SK-N-SH (cell line): Measurements from ENCODE around the gene DPPA5. TPM values are rescaled to one million over a fixed set of nuclear protein-coding genes. Genes with fewer than 3 reads are reported as not detected.

ENCODE experiments used
- CTCF ChIA-PET: fragments of 300-600, 350-600 bp; formaldehyde crosslinking; extraction: SDS; loops from one replicate; lab custom pipeline; 2021; lab: Yijun Ruan, JAX
- POLR2A ChIA-PET: fragments of 350-600 bp; sonication (Branson Sonifier 250); formaldehyde crosslinking; extraction: SDS; loops from one replicate; lab custom pipeline; 2020; ENCODE audit warnings: antibody characterized with exemption, inconsistent platforms; lab: Yijun Ruan, JAX
- DNase-seq: peaks from one replicate; pipeline ENCODE4 v3.0.0; 2012
- H2AFZ ChIP-seq: fragments of 200-600 bp; sonication (generic); 2 replicates; pipeline ENCODE4 v1.8.1; 2016; ENCODE audit warnings: antibody characterized with exemption, mild to moderate bottlenecking, low read depth
- H3F3A ChIP-seq: fragments of 200-600 bp; sonication (generic); replicated peaks from 2 replicates; pipeline ENCODE3; 2016; ENCODE audit warnings: antibody characterized with exemption, mild to moderate bottlenecking; ENCODE audit not compliant: insufficient read depth
- H3K27ac ChIP-seq, 2 experiments: fragments of 200-500 bp in 1 of 2; fragments of 200-600 bp in 1 of 2; sonication (Bioruptor generic) in 1 of 2; sonication (generic), shearing (Covaris generic) in 1 of 2; 2 replicates each; pipeline versions ENCODE4 v1.5.1 to v1.6.1; 2014 to 2016; ENCODE audit warnings: low read depth in 2 of 2, inconsistent platforms in 1 of 2, low read length in 1 of 2, mild to moderate bottlenecking in 1 of 2, mixed read lengths in 1 of 2
- H3K27me3 ChIP-seq: fragments of 200-600 bp; sonication (generic), shearing (Covaris generic); 2 replicates; pipeline ENCODE4 v1.6.1; 2016; ENCODE audit warnings: mixed run types; ENCODE audit not compliant: insufficient read depth
- H3K36me3 ChIP-seq, 2 experiments: fragments of 200-500 bp in 1 of 2; fragments of 200-600 bp in 1 of 2; sonication (Bioruptor generic) in 1 of 2; sonication (generic) in 1 of 2; replicated peaks in 1 of 2; 2 replicates each; pipeline versions ENCODE3 to v1.5.1; 2014 to 2016; ENCODE audit warnings: low read length in 1 of 2, mild to moderate bottlenecking in 1 of 2; ENCODE audit not compliant: insufficient read depth in 2 of 2, control insufficient read depth in 1 of 2
- H3K4me1 ChIP-seq, 2 experiments: fragments of 200-500 bp in 1 of 2; fragments of 200-600 bp in 1 of 2; sonication (Bioruptor generic) in 1 of 2; sonication (generic), shearing (Covaris generic) in 1 of 2; 2 replicates each; pipeline versions ENCODE4 v1.5.1 to v1.6.1; 2014 to 2016; ENCODE audit warnings: low read depth in 1 of 2, low read length in 1 of 2, mixed run types in 1 of 2; ENCODE audit not compliant: insufficient read depth in 2 of 2, control insufficient read depth in 1 of 2
- H3K4me2 ChIP-seq: fragments of 200-600 bp; sonication (generic), shearing (Covaris generic); 2 replicates; pipeline ENCODE4 v1.6.1; 2017; ENCODE audit warnings: mixed run types
- H3K4me3 ChIP-seq, 2 experiments: fragments of 200-500 bp in 1 of 2; fragments of 200-600 bp in 1 of 2; sonication (Bioruptor generic) in 1 of 2; sonication (generic), shearing (Covaris generic) in 1 of 2; 2 replicates each; pipeline versions ENCODE4 v1.5.1 to v1.8.1; 2014 to 2016; ENCODE audit warnings: low read depth in 2 of 2, inconsistent platforms in 1 of 2, low read length in 1 of 2, mild to moderate bottlenecking in 1 of 2, mixed read lengths in 1 of 2, moderate library complexity in 1 of 2
- H3K79me2 ChIP-seq: fragments of 200-600 bp; sonication (generic); 2 replicates; pipeline ENCODE4 v1.8.1; 2017; ENCODE audit warnings: mild to moderate bottlenecking; ENCODE audit not compliant: insufficient read depth
- H3K9ac ChIP-seq: fragments of 200-600 bp; sonication (generic); 2 replicates; pipeline ENCODE4 v1.6.1; 2017; ENCODE audit warnings: mixed run types
- H3K9me2 ChIP-seq: fragments of 200-600 bp; sonication (generic); 2 replicates; pipeline ENCODE4 v1.6.1; 2017; ENCODE audit warnings: mixed run types
- H3K9me3 ChIP-seq: fragments of 200-600 bp; sonication (generic); 2 replicates; pipeline ENCODE4 v1.6.1; 2017; ENCODE audit warnings: mixed run types, mild to moderate bottlenecking, moderate library complexity
- H4K20me1 ChIP-seq: fragments of 200-600 bp; sonication (generic); 2 replicates; pipeline ENCODE4 v1.6.1; 2017; ENCODE audit warnings: mild to moderate bottlenecking, mixed run types; ENCODE audit not compliant: insufficient read depth
- CHD2 ChIP-seq: fragments of 150-350 bp; IDR thresholded peaks from 2 replicates; pipeline ENCODE4 v1.6.1; 2018; ENCODE audit warnings: low read length; ENCODE audit not compliant: partially characterized antibody
- ELF1 ChIP-seq: IDR thresholded peaks from 2 replicates; pipeline ENCODE4 v1.4.0; 2012
- EP300 ChIP-seq, 2 experiments: IDR thresholded peaks; 2 replicates each; pipeline versions ENCODE4 v1.4.0 to v1.6.1; 2012; ENCODE audit warnings: borderline replicate concordance in 1 of 2, low read depth in 1 of 2, low read length in 1 of 2
- GABPA ChIP-seq: IDR thresholded peaks from 2 replicates; pipeline ENCODE4 v1.4.0; 2012; ENCODE audit warnings: low read depth, mild to moderate bottlenecking
- GATA2 ChIP-seq: sonication (generic); formaldehyde crosslinking; IDR thresholded peaks from 2 replicates; pipeline ENCODE4 v1.5.0; 2020; ENCODE audit warnings: mild to moderate bottlenecking, missing genetic modification reagents
- JUND ChIP-seq: IDR thresholded peaks from 2 replicates; pipeline ENCODE4 v1.4.0; 2012
- MEF2A ChIP-seq: IDR thresholded peaks from 2 replicates; pipeline ENCODE4 v1.4.0; 2012; ENCODE audit warnings: low read depth, borderline replicate concordance
- RAD21 ChIP-seq: IDR thresholded peaks from 2 replicates; pipeline ENCODE4 v1.6.1; 2012; ENCODE audit warnings: mild to moderate bottlenecking, low read length
- RCOR1 ChIP-seq: fragments of 150-350 bp; IDR thresholded peaks from 2 replicates; pipeline ENCODE4 v1.6.1; 2017; ENCODE audit warnings: antibody characterized with exemption, low read length
- RXRA ChIP-seq: IDR thresholded peaks from 2 replicates; pipeline ENCODE4 v1.4.0; 2012; ENCODE audit warnings: low read depth, mild to moderate bottlenecking, borderline replicate concordance
- SIN3A ChIP-seq: IDR thresholded peaks from 2 replicates; pipeline ENCODE4 v1.6.1; 2012; ENCODE audit warnings: low read depth, mild to moderate bottlenecking, low read length, moderate library complexity, borderline replicate concordance
- SMC3 ChIP-seq: IDR thresholded peaks from 2 replicates; pipeline ENCODE4 v1.6.1; 2012; ENCODE audit warnings: low read depth, low read length, improper control_type of control experiment
- TCF12 ChIP-seq: IDR thresholded peaks from 2 replicates; pipeline ENCODE4 v1.4.0; 2012
- USF1 ChIP-seq: IDR thresholded peaks from 2 replicates; pipeline ENCODE4 v1.4.0; 2012; ENCODE audit warnings: low read depth, borderline replicate concordance
- USF2 ChIP-seq: fragments of 150-350 bp; IDR thresholded peaks from 2 replicates; pipeline ENCODE4 v1.6.1; 2017; ENCODE audit warnings: antibody characterized with exemption, low read length, low read depth, borderline replicate concordance
- ZBTB33 ChIP-seq: IDR thresholded peaks from 2 replicates; pipeline ENCODE4 v1.4.0; 2012; ENCODE audit warnings: low read depth, borderline replicate concordance
- WGBS: methylation state at CpG from one replicate; pipeline ENCODE4 v1.1.6; 2017; ENCODE audit warnings: low lambda C conversion rate; 5-methylcytosine and 5-hydroxymethylcytosine counted together
- polyA plus RNA-seq, 3 experiments: library from polyadenylated mRNA; depleted of rRNA; stranded (reverse); fragments of >200 nt; gene quantifications; 2 replicates each; pipeline ENCODE4 v1.2.3, GENCODE V29; 2012
- TF ChIP-seq, protein P1 (sequence below): IDR thresholded peaks from 2 replicates; pipeline ENCODE4; 2012
- TF ChIP-seq, protein P2 (sequence below): IDR thresholded peaks from 2 replicates; pipeline ENCODE4 v1.4.0; 2012; ENCODE audit warnings: low read depth

Gene DPPA5
- polyA plus RNA-seq, 1 of the 3 experiments (the other 2 are of a cell fraction) = not detected

DNA sequence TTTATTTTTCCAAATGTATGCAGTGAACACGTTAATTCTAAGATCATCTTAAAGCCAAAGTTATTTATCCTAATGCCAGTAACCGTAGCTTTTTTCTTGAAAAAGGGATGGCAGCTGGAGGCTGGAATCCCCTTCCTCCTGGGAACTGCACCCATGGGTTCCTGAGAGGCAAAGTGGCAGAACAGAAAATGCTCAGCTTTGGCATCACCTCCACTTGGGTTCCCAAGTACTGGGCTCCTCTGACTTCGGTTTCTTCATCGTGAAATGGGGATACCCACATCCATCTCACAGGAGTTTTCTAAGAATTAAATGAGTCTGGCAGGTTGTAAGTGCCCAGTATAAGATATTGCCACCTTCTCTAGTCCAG lies 34.3 kb upstream of the DPPA5 start:
- H3K4me1 ChIP-seq = no peaks in the 10 kb centered on the region; a peak in 1 of 4 replicates
- peak overlapping the region; percentile 50; the same call in 1 of the 2 replicates for H3K9ac ChIP-seq
- no peaks in the 10 kb centered on the region for H4K20me1 ChIP-seq
- H2AFZ ChIP-seq = peak overlapping the region; percentile 96
- no peaks in the 10 kb centered on the region for H3K27me3 ChIP-seq
- 56% methylated on average over 4 of the region's 4 CpGs for WGBS
- H3K36me3 ChIP-seq = no peaks in the 10 kb centered on the region
- H3K4me3 ChIP-seq = peak overlapping the region; percentile 47 to 68
- no peaks in the 10 kb centered on the region for H3F3A ChIP-seq
- peak overlapping the region; percentile 84 for H3K4me2 ChIP-seq
- H3K27ac ChIP-seq = no peak overlapping the region
- ChIA-PET CTCF (interaction anchor here (0.8 kb wide), 4 partner anchors 21 to 246 kb away, joined by 3 read pairs; no protein-coding TSS in a partner anchor), POLR2A (no interaction called here)
- H3K79me2 ChIP-seq = no peaks in the 10 kb centered on the region
- no peak for TF ChIP-seq USF1
- TF ChIP-seq, protein P1, sequence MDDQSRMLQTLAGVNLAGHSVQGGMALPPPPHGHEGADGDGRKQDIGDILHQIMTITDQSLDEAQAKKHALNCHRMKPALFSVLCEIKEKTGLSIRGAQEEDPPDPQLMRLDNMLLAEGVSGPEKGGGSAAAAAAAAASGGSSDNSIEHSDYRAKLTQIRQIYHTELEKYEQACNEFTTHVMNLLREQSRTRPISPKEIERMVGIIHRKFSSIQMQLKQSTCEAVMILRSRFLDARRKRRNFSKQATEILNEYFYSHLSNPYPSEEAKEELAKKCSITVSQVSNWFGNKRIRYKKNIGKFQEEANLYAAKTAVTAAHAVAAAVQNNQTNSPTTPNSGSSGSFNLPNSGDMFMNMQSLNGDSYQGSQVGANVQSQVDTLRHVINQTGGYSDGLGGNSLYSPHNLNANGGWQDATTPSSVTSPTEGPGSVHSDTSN = no peak
- no peak for TF ChIP-seq USF2
- no peak for TF ChIP-seq RCOR1
- no peak for TF ChIP-seq SIN3A
- TF ChIP-seq EP300 (IDR thresholded peaks at IDR 0.05; ENCODE audit: borderline replicate concordance in 1 of 2, low read depth in 1 of 2, low read length in 1 of 2) = no peak
- no peak for TF ChIP-seq GATA2 (CRISPR knock-in tag)
- DNase-seq = no peak
- H3K9me3 ChIP-seq = no peaks in the 10 kb centered on the region
- H3K9me2 ChIP-seq = no peaks in the 10 kb centered on the region

DNA sequence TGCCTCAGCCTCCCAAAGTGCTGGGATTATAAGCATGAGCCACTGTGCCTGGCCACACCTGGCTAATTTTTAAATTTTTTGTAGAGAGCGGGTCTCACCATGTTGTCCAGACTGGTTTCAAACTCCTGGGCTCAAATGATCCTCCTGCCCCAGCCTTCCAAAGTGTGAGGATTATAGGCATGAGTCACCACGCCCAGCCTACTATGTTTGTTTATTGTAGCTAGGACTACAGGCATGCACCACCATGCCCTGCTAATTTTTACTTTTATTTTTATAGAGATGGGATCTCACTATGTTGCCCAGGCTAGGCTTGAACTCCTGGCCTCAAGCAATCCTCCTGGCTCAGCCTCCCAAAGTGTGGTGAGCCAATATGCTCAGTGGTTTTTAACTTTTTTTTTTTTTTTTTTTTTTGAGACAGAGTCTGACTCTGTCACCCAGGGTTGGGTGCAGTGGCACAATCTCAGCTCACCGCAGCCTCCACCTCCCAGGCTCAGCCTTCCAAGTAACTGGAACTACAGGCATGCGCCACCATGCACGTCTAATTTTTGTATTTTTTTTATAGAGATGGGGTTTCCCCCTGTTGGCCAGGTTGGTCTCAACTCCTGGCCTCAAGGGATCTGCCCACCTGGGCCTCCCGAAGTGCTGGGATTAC lies 28.5 kb upstream of the DPPA5 start:
- Histone ChIP-seq H3K9me3 (no peaks in the 10 kb centered on the region), H4K20me1 (no peaks in the 10 kb centered on the region), H3K4me1 (no peaks in the 10 kb centered on the region), H3K9ac (no peak overlapping the region), H3F3A (no peaks in the 10 kb centered on the region), H3K36me3 (no peaks in the 10 kb centered on the region), H2AFZ (no peak overlapping the region), H3K27ac (no peak overlapping the region), H3K4me3 (no peak overlapping the region), H3K79me2 (no peaks in the 10 kb centered on the region), H3K9me2 (no peaks in the 10 kb centered on the region), H3K27me3 (no peaks in the 10 kb centered on the region), H3K4me2 (no peak overlapping the region)
- DNase-seq = no peak
- WGBS = 79% methylated on average over 6 of the region's 6 CpGs
- CTCF ChIA-PET = no interaction called here
- POLR2A ChIA-PET = no interaction called here
- no peak for TF ChIP-seq RXRA
- TF ChIP-seq GATA2 (CRISPR knock-in tag) = no peak
- TF ChIP-seq TCF12 = no peak
- TF ChIP-seq, protein P2, sequence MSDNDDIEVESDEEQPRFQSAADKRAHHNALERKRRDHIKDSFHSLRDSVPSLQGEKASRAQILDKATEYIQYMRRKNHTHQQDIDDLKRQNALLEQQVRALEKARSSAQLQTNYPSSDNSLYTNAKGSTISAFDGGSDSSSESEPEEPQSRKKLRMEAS = no peak
- TF ChIP-seq USF2 = no peak
- TF ChIP-seq ELF1 = no peak
- TF ChIP-seq CHD2 = no peak
- TF ChIP-seq SIN3A = no peak
- no peak for TF ChIP-seq ZBTB33
- no peak for TF ChIP-seq USF1
- TF ChIP-seq EP300 (IDR thresholded peaks at IDR 0.05; ENCODE audit: borderline replicate concordance in 1 of 2, low read depth in 1 of 2, low read length in 1 of 2) = no peak
- TF ChIP-seq GABPA = no peak
- TF ChIP-seq SMC3 = no peak
- no peak for TF ChIP-seq RAD21
- TF ChIP-seq MEF2A = no peak
- no peak for TF ChIP-seq JUND
